ENCODE data around the gene DCAF17.
"Not testable (repeated sequence)": the region's sequence is repeated elsewhere in the genome, so short reads cannot be mapped to it uniquely, and the experiment has no call there.

DCAF17 gene

DNA sequence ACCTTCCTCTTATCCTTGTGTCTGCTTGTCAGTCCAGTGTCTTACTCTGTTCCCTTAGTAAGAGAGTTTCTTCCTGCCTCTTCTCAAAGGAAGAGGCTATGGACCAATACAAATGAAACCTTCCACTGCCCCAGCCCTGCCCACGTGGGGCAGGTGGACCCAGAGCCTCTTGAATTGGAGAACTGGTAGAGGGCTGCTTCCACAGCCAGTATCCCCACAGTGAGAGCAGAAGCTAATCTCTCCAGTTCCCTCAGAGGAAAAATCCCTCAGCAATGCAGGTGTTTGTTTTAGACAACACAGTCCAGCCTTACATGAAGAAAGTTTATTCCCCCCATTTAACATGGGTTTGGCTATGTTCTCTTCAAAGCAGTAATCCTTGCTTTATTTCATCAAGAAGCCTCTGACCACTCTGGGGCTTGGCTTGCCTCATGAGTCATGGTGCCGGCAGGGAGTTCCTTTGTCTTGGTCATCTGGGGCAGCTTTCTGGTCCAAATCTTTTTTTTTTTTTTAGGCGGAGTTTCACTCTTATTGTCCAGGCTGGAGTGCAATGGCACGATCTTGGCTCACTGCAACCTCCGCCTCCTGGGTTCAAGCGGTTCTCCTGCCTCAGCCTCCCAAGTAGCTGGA, 81.8 kb downstream of the DCAF17 start:
- DNase-seq (ENCODE audit: low read depth): no peak

DNA sequence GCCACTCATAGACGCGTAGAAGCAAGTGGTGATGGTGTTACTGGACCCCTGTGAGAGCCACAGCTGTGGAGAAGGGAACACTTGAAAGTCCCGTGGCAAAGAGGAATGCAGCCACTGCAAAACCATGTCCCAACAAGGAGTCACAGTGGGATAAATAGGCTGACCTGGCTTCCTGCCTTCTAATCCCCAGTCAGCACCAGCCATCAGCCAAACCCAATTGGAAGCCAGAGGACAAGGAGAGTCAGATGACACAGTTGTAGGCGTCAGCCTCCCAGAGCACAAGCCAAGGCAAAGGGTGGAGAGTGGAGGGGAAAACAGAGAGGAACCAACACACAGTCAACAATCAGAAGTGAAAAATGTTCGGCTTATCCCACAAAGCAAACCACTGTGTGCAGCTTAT, 82.8 kb downstream of the DCAF17 start:
- no peak for DNase-seq (ENCODE audit: low read depth)

DNA sequence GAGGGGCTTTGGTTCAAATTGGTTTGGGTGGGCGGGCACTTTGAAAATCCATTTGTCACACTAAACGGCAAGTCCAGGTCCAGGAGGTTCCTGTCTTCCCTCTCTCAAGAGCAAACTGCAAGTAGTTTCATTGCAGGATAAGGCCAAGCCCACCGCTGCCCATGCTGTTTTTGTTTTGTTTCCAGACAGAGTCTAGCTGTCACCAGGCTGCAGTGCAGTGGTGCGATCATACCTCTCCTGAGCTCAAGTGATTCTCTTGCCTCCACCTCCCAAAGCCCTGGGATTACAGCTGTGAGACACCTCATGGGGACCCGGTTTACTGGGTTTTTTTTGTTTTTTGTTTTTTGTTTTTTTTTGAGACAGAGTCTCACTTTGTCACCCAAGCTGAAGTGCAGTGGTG, 86.4 kb downstream of the DCAF17 start:
- DNase-seq (ENCODE audit: low read depth): no peak

DNA sequence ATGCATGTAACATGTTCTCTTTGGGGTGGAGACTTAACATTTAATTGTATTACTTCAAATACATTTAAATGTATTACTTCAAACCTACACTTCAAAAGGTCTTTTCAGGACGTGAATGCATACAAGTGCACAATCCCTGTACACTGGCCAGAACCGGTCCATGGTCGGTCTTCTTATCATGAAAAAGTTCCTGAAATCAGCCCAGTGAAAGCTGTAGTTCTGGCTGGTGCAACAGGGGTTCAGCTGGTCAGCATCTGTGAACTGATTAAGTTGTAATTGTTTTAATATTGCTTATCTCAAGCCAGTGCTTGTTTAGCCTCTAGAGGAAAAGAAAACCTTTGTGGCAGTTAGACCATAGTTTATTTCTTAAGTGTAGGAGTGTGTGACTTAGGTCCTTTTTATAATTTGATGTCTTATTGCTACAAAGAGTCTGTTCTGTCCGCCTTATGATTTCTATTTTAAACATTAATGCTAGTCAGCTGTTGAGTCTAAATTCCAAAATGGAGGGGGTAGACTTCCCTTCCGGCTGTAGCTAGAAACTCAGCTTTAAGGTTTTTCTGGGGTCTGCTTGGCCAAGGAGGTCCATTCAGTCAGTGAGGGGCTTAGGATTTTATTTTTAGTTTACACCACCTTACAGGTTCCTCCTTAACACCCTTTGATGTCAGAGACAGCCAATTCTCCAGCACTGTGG, 87.5 kb downstream of the DCAF17 start:
- DNase-seq (ENCODE audit: low read depth): no peak

DNA sequence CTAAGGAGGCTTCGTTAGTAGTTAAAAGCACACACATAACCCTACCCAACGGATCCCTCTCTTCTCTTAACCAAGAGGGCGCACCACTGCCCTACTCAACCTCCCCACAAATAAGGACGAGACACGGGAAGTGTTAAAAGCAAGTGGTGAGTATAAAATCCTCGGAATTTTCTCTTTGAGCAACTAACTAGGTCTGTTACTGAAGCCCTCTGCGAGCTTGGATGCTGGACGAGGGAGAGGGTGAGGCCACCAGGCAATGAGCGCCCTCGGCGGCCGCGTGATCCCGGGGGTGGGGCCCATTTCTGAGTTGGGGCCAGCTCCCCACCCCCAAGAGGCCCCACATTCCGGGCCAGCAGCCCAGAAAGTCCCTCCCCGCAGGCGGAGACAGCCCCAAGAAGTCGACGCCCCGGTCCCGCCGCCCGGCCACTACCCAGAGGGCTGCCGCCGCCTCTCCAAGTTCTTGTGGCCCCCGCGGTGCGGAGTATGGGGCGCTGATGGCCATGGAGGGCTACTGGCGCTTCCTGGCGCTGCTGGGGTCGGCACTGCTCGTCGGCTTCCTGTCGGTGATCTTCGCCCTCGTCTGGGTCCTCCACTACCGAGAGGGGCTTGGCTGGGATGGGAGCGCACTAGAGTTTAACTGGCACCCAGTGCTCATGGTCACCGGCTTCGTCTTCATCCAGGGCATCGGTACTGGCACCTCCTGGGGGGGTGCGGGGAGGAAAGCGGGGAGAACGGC, 88.2 kb downstream of the DCAF17 start, which contains the start of gene CYBRD1:
CYBRD1 (plus strand) TSS at position 423 of the 736 bp plus-strand sequence; CDS start at position 495, 72 bp downstream.
- no peak for DNase-seq (ENCODE audit: low read depth)

DNA sequence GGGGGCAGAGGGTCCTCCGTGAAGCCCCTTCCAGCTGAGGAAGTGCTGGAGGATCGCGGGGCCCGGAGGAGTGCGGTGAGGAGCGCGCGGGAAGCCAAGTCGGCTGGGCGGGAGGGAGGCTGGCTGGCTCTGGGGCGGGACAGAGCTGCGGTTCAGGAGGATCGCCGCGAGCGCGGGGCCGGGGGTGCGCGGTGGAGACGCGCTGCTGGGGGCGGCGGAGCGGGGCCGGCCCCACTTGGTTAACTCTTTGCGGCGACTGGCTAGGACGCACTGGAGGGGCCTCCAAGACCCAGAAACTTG, 88.7 kb downstream of the DCAF17 start:
- no peak for DNase-seq (ENCODE audit: low read depth)

DNA sequence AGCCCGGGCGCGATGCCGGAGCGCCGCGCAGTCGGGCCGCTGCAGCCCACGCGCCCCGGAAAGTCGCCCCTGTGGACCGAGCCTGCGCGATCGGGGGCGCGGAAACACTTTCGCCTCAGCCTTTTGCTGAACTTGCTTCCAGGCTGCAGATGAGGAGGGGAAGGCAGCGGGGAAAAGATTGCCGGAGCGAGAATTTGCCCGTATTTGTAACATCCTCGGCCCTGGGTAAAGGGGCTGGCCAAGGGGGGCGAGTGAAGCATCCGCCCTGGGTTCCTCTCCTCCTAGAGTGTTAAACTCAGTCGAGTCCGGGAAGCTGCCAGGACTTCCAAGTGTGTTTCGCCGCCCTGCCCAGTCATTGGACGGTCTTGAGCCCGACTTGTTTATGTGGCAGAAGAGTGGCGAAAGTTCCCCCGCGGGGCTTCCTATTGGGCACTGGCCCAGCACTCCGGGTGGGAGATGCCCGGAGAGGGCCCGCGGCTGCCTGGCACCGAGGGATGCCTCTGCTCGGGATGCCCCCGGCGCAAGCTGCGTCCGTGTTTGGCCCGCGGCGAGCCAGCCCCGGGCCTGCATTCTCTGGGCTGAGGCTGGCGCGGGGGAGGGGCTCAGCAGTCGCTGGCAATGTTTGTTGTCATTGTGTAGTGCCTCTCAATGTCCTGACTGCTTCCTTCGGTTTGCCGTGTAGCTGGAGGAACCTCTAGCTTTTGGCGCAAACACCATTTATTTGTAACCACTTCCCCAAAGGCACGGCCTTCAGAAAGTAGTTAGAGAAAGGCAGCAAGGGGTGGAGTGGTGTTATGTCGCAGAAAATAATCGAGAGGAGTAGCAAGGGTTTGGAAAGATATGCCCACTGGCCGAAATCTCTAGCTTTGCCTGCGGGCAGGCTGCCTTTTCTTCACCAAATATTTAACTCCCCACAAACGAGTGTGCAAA, 89.3 kb downstream of the DCAF17 start:
- DNase-seq (ENCODE audit: low read depth): no peak

DNA sequence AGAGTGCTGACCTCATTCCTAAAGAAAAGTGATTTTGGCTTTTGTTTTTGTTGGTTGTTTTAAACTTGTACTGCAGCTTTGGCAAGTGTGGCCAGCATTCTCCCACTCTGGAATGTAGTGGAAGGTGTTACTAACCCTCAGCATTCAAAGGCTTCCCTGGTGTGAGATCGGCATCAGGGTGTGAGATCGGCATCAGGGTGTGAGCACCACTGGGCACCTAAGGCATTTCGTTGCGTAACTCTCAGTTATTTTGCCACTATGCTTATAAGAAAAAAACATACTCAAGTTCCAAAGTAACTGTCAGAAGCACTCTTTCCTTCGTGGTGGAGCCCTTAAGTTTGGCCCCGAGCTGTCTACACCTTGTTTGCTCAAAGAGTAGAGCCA, 90.0 kb downstream of the DCAF17 start:
- DNase-seq (ENCODE audit: low read depth): no peak

DNA sequence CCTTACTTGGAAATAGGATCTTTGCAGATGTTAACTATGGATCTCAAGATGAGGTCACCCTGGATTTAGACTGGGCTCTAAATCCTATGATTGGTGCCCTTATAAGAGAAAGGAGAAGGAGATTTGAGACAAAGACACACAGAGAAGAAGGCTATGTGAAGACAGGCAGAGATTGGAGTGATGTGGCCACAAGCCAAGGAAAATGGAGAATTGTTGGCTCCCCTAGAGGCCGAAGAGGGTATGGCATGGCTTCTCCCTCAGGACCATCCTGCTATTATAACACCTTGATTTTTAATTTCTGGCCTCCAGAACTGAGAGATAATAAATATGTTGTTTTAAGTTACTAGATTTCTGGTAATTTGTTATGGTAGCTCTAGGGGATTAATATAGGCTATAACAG, 95.9 kb downstream of the DCAF17 start:
- DNase-seq (ENCODE audit: low read depth): no peak

DNA sequence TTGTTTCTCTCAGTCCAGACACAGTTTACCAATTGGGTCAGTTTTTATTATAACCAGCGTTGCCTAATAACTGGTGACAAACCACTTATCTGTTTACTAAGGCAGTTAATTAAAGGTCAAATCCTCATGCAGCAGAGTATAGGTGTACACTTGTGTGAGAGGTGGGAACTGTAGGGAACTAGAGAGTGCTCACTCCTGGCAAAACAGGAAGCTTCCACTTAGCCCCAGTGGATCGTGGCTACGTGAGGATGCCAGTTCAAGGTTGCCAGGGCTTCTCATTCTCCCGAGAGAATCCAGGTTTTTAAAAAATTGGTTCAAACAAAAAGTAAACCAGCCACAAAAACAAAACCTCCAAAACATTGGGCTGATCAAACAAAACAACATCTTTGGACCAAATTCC, 96.4 kb downstream of the DCAF17 start:
- DNase-seq (ENCODE audit: low read depth): no peak

DNA sequence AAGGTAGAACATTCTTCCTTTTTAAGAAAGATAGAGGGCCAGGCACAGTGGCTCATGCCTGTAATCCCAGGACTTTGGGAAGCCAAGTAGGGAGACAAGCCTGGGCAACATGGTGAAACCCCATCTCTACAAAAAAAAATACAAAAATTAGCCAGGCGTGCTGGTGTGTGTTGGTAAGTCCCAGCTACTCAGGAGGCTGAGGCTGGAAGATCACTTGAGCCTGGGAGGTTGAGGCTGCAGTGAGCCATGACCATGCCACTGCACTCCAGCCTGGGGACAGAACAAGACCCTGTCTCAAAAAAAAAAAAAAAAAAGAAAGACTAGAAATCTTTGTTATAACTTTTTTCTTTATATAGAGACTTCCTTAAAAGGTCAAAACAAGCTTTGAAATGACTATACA, 96.8 kb downstream of the DCAF17 start:
- not testable (repeated sequence) for DNase-seq (ENCODE audit: low read depth)

DNA sequence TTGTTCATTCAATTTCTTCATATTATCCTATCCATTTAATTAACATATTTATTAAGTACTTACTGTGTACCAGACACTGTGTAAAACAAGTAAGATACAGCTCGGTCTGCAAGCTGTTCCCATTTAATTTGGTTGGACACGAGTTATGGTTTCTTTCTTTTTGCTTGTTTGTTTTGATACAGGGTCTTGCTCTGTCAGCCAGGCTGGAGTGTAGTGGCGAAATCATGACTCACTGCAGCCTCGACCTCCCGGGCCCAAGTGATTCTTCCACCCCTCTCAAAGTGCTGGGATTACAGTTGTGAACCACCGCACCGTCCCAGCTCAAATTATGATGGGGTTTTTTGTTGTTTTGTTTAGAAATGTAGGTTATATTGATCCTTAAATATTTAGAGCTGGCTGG, 97.3 kb downstream of the DCAF17 start:
- DNase-seq (ENCODE audit: low read depth): no peak

DNA sequence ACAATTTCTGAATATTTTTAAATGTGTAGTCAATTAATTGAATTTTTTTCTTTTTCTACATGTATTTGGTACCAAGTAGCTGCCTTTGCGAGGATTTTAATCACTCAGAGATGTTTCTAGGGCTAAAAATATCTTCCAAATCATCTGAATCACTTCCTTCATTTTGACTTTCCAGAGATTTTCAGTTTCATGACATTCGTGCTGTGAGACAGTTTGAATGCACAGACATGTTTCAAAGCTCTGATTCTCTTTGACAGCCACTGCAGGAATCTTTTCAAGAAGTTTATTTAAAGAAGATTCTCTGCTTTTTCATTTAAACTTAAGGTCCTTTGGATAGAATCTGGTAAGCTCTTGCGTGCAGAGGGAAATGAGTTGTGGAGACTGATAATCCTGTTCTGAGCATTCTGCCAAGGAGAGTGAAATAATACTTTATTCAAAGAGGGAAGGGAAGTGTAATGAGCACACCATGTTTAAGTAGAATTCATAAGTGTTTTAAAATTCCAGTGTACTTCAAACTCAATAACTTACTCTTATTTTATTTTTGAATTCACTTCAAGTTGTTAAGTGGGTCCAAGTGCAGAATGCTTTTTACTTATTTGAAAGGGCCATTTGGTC, 97.9 kb downstream of the DCAF17 start:
- DNase-seq (ENCODE audit: low read depth): no peak

DNA sequence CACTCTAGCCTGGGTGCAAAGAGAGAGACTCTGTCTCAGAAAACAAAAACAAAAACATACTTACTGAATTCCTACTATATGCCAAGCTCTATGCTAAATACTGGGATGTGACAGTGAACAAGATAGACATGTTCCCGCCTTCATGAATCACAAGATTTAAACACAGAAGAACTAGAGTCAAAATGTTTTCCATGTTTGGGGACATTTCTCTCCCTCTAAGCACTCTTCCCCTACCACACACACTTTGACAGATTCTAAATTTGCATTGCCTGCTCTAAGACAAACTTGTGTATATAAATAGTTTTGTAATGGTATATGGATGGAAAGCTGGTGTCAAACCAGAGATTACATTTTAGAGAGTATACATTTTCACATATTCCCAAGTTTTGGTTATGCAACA, 99.3 kb downstream of the DCAF17 start:
- DNase-seq (ENCODE audit: low read depth): no peak

Data from T-helper 22 cell (primary cell).